Dendritic cell treated with granulocyte-macrophage colony-stimulating factor and Interleukin-4, amounts not matched to agents 40 ng/mL and 50 ng/mL, for 4 days (primary cell): Measurements from ENCODE around the gene YTHDC2.
"Not testable (repeated sequence)": the region's sequence is repeated elsewhere in the genome, so short reads cannot be mapped to it uniquely, and the experiment has no call there.

ENCODE experiments used
- H3K27ac Mint-ChIP-seq: one replicate; pipeline ENCODE4 v1.8.0; 2022; ENCODE audit warnings: mild to moderate bottlenecking, mixed read lengths
- H3K27me3 Mint-ChIP-seq: one replicate; pipeline ENCODE4 v1.8.0; 2022; ENCODE audit warnings: mild to moderate bottlenecking, mixed read lengths
- H3K36me3 Mint-ChIP-seq: one replicate; pipeline ENCODE4 v1.8.0; 2022; ENCODE audit warnings: low read depth, mixed read lengths
- H3K4me1 Mint-ChIP-seq: one replicate; pipeline ENCODE4 v1.8.0; 2022; ENCODE audit warnings: low read depth, mixed read lengths
- H3K4me3 Mint-ChIP-seq: one replicate; pipeline ENCODE4 v1.8.0; 2022; ENCODE audit warnings: mild to moderate bottlenecking, moderate library complexity, mixed read lengths
- H3K9me3 Mint-ChIP-seq: one replicate; pipeline ENCODE4 v1.8.0; 2022; ENCODE audit warnings: mixed read lengths
- intact Hi-C: fragments of 100-400 bp; cut with micrococcal nuclease; formaldehyde crosslinking; loops from one replicate; pipeline ENCODE4 v1.15.0; 2022

Gene YTHDC2

DNA sequence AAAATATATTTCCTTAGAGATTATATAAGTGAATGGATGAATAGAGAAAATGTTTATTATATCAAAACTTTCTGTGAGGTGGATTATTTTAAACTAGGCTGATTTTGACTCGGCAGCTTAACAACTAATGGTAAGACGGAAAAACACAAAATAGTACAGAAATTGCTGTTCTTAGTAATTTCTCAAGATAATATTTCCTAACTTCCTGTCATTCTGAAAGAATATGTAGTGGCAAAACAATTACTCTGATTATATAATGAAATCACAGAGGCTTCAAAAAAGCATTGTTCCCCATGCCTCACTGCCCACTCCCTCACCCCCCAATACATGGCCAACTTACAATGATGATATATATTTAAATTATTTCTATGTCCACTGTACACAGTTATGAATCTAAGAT lies 85.4 kb downstream of the YTHDC2 start:
- intact Hi-C loops: no loop called here
- Mint-ChIP-seq H3K27ac (no peak overlapping the region), H3K4me1 (no peaks in the 10 kb centered on the region), H3K4me3 (no peak overlapping the region), H3K27me3 (peaks cover 19% of the 10 kb centered on the region), H3K9me3 (no peaks in the 10 kb centered on the region), H3K36me3 (peaks cover 25% of the 10 kb centered on the region)

- H3K36me3 Mint-ChIP-seq: peaks cover 17% of the 10 kb centered on the region
- peaks cover 24% of the 10 kb centered on the region for H3K27me3 Mint-ChIP-seq
- H3K4me3 Mint-ChIP-seq: no peak overlapping the region
- H3K4me1 Mint-ChIP-seq: no peaks in the 10 kb centered on the region
- intact Hi-C loops: loop anchor here (10.0 kb wide), 2 partner anchors 1046 to 1426 kb away; no protein-coding TSS in a partner anchor
- no peak overlapping the region for H3K27ac Mint-ChIP-seq
- no peaks in the 10 kb centered on the region for H3K9me3 Mint-ChIP-seq
Measured at GRCh38 chr5:113600255-113600905, 86.9 kb downstream of the YTHDC2 start.

- intact Hi-C loops: loop anchor here (10.0 kb wide), 2 partner anchors 1047 to 1427 kb away; no protein-coding TSS in a partner anchor
- Mint-ChIP-seq H3K27ac (no peak overlapping the region), H3K27me3 (peaks cover 31% of the 10 kb centered on the region), H3K4me1 (no peaks in the 10 kb centered on the region), H3K4me3 (no peak overlapping the region), H3K36me3 (peaks cover 12% of the 10 kb centered on the region), H3K9me3 (no peaks in the 10 kb centered on the region)
Measured at GRCh38 chr5:113601423-113601822, 87.9 kb downstream of the YTHDC2 start.

DNA sequence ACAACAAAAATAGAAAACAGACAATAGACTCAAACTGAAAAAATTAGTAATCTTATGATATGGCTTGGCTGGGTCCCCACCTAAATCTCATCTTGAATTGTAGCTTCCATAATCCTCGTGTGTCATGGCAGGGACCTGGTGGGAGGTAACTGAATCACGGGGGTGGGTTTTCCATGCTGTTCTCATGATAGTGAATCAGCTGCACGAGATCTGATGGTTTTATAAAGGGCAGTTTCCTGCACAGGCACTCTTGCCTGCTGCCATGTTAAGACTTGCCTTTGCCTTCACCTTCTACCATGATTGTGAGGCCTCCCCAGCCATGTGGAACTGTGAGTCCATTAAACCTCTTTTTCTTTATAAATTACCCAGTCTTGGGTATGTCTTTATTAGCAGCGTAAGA lies 89.8 kb downstream of the YTHDC2 start:
- H3K4me3 Mint-ChIP-seq, H3K9me3 Mint-ChIP-seq, H3K27ac Mint-ChIP-seq, H3K4me1 Mint-ChIP-seq, H3K36me3 Mint-ChIP-seq: not testable (repeated sequence)
- H3K27me3 Mint-ChIP-seq: peaks cover 32% of the 10 kb centered on the region
- intact Hi-C loops: loop anchor here (10.0 kb wide), 2 partner anchors 1048 to 1428 kb away; no protein-coding TSS in a partner anchor

DNA sequence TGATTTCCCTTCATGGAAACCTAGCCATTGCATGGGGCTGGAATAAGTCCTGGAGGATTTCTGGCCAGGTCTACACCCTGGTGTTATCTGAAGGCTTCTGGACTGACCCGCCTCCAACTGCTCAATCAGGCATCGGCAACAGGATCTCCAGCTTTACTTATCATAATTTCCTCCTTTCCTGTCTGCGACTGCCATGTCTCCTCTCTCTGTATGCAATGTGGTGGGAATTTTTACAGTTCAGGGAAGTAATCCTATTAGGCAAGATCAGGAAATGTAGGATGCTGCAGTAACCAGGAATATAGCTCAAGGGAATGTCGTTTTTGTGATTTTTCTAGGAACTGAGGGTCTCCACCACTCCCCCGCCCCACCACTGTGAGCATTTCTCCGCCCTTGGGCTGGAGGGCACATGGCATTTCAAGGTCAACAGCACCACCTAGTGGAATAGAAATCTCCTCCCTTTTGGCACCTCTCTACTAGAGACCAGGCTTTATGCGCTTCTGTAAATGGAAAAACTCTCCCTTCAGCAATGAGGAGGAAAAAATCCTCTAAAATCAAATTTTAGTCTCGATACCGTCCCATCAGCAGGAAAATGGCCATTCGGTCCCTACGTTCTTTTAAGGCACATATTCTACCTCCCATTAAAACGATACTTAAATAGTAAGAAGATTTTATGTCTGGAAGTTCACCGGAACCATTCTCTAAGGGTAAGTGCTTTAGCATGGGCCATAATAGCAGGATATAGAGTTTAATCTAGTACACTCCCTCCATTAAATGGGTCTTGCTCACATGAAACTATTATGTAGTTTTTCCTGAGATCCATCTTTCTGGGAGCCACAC lies 93.0 kb downstream of the YTHDC2 start:
- H3K27me3 Mint-ChIP-seq: peaks cover 24% of the 10 kb centered on the region
- no peak overlapping the region for H3K27ac Mint-ChIP-seq
- intact Hi-C loops: loop anchor here (1.0 to 10.0 kb wide), 3 partner anchors 227 to 1432 kb away; no protein-coding TSS in a partner anchor
- no peaks in the 10 kb centered on the region for H3K36me3 Mint-ChIP-seq
- H3K4me3 Mint-ChIP-seq: no peak overlapping the region
- peaks cover 8% of the 10 kb centered on the region for H3K4me1 Mint-ChIP-seq
- no peaks in the 10 kb centered on the region for H3K9me3 Mint-ChIP-seq

GRCh38 chr5:113607361-113607760 lies 93.9 kb downstream of the YTHDC2 start:
- no peaks in the 10 kb centered on the region for H3K36me3 Mint-ChIP-seq
- intact Hi-C loops: loop anchor here (10.0 kb wide), 2 partner anchors 1053 to 1433 kb away; no protein-coding TSS in a partner anchor
- peaks cover 23% of the 10 kb centered on the region for H3K27me3 Mint-ChIP-seq
- no peak overlapping the region for H3K4me3 Mint-ChIP-seq
- H3K27ac Mint-ChIP-seq: no peak overlapping the region
- H3K9me3 Mint-ChIP-seq: no peaks in the 10 kb centered on the region
- peaks cover 8% of the 10 kb centered on the region for H3K4me1 Mint-ChIP-seq

- Mint-ChIP-seq H3K4me1 (peaks cover 8% of the 10 kb centered on the region), H3K4me3 (no peak overlapping the region), H3K27ac (no peak overlapping the region), H3K36me3 (no peaks in the 10 kb centered on the region), H3K27me3 (peaks cover 19% of the 10 kb centered on the region), H3K9me3 (no peaks in the 10 kb centered on the region)
- intact Hi-C loops: loop anchor here (10.0 kb wide), 2 partner anchors 1053 to 1433 kb away; no protein-coding TSS in a partner anchor
Measured at GRCh38 chr5:113608113-113608596, 94.7 kb downstream of the YTHDC2 start.

DNA sequence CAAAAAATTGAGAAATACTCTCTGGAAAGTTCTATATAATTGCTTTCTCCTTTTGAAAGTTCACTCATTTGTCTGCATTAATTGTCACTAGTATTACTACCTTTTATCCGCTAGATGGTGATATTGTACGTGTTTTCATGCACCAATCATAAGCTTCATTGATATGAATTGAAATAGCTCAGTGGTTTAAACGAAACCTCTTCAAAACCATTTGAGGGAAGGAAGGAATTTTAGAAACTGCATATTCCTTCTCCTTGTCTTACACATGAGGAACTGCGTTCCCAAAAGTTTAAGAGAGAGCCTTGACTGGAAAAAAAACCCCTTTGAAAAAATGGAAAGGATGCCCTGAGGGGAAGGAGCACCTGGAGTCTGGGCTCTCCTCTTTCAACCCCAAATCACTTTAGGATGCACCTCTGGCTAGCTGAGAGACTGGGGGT lies 98.6 kb downstream of the YTHDC2 start:
- intact Hi-C loops: loop anchor here (1.0 to 10.0 kb wide), 4 partner anchors 52 to 1635 kb away; no protein-coding TSS in a partner anchor
- H3K4me1 Mint-ChIP-seq: peaks cover 8% of the 10 kb centered on the region
- no peak overlapping the region for H3K27ac Mint-ChIP-seq
- H3K4me3 Mint-ChIP-seq: no peak overlapping the region
- H3K9me3 Mint-ChIP-seq: no peaks in the 10 kb centered on the region
- H3K36me3 Mint-ChIP-seq: no peaks in the 10 kb centered on the region
- H3K27me3 Mint-ChIP-seq: peaks cover 8% of the 10 kb centered on the region

DNA sequence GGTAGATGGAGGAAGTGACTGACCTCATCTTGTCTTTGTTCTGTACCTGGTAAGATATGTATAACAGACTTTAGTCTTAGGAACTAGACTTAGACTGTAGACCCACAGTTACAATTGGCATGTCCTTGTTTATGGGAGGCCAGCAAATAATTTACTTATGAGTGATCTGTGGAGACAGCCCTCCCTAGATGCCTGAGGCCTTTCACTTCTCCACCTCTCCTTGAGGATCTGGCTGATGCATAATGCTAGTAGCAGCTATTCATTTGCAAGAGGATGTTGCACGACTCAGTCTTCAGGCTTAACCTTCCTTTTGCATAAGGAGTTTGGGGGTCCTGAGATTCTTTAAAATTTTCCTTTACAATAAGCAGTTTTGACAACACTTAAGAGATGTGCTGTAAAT lies 100.7 kb downstream of the YTHDC2 start:
- H3K4me3 Mint-ChIP-seq: no peak overlapping the region
- peaks cover 8% of the 10 kb centered on the region for H3K27me3 Mint-ChIP-seq
- intact Hi-C loops: loop anchor here (5.0 to 10.0 kb wide), 2 partner anchors 1451 to 1633 kb away; no protein-coding TSS in a partner anchor
- H3K36me3 Mint-ChIP-seq: no peaks in the 10 kb centered on the region
- no peaks in the 10 kb centered on the region for H3K4me1 Mint-ChIP-seq
- no peaks in the 10 kb centered on the region for H3K9me3 Mint-ChIP-seq
- no peak overlapping the region for H3K27ac Mint-ChIP-seq

DNA sequence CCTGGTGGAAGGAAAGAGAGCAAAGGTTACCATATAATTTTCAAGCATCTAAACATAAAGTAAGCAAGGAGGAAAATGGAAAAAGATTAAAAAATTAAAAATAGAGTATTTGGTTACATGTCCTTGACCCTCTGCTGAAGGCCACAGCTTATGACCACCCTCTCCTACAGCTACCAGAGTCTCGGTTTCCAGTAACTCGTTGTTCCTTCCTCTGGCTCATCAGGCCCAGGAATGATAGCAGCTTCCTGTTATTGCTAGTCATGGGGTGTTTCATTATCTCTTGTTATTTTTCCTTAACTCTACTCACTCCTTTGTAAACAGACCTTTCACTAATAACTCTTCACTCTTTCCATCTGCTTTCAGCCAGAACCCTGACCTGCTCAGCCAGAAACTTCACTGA lies 102.2 kb downstream of the YTHDC2 start:
- intact Hi-C loops: loop anchor here (10.0 kb wide), 1 partner anchor 1449 kb away; no protein-coding TSS in a partner anchor
- Mint-ChIP-seq H3K27ac (no peak overlapping the region), H3K4me3 (no peak overlapping the region), H3K4me1 (no peaks in the 10 kb centered on the region), H3K9me3 (no peaks in the 10 kb centered on the region), H3K27me3 (peaks cover 8% of the 10 kb centered on the region), H3K36me3 (no peaks in the 10 kb centered on the region)

DNA sequence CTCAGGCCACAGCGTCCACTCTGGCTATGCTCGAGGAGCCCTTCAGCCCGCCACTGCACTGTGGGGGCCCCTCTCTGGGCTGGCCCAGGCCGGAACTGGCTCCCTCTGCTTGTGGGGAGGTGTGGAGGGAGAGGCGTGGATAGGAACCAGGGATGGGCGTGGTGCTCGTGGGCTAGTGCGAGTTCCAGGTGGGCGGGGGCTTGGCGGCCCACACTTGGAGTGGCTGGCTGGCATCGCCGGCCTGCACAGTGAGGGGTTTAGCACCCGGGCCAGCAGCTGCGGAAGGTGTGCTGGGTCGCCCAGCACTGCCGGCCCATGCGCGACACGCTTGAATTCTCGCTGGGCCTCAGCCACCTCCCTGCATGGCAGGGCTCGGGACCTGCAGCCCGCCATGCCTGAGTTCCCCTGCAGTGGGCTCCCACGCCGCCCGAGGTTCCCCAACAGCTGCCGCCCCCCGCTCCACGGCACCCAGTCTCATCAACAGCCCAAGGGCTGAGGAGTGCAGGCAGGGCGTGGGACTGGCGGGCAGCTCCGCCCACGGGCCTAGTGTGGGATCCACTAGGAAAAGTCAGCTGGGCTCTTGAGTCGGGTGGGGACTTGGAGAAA lies 103.8 kb downstream of the YTHDC2 start:
- Mint-ChIP-seq H3K27ac (no peak overlapping the region), H3K4me1 (no peaks in the 10 kb centered on the region), H3K4me3 (no peak overlapping the region), H3K27me3 (peaks cover 8% of the 10 kb centered on the region), H3K9me3 (no peaks in the 10 kb centered on the region), H3K36me3 (no peaks in the 10 kb centered on the region)
- intact Hi-C loops: loop anchor here (10.0 kb wide), 1 partner anchor 1448 kb away; no protein-coding TSS in a partner anchor

DNA sequence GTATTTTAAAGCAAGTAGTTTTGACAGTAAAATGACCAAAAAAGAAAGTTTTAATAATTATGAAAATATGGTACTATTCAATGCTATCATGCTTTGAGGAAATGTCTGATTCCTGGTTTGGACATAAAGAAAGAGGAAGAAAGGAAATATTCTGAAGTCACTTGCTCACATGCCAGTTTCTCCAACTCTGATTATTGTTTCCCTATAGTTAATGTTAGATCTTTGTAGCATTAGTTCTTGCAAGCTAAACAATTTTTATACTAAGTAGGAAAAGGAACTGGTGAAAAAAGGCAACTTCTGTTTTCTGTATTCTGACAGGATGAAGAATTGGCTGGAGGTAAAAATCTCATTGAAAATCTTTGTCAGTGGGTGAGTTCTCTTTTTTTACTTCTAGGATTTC lies 119.5 kb downstream of the YTHDC2 start:
- intact Hi-C loops: no loop called here
- Mint-ChIP-seq H3K9me3 (no peaks in the 10 kb centered on the region), H3K4me3 (no peak overlapping the region), H3K36me3 (no peaks in the 10 kb centered on the region), H3K27ac (no peak overlapping the region), H3K27me3 (no peaks in the 10 kb centered on the region), H3K4me1 (peaks cover 7% of the 10 kb centered on the region)

- Mint-ChIP-seq H3K36me3 (no peaks in the 10 kb centered on the region), H3K27ac (no peak overlapping the region), H3K9me3 (no peaks in the 10 kb centered on the region), H3K4me3 (no peak overlapping the region), H3K4me1 (peaks cover 7% of the 10 kb centered on the region), H3K27me3 (no peaks in the 10 kb centered on the region)
- intact Hi-C loops: no loop called here
Measured at GRCh38 chr5:113634957-113635356, 121.5 kb downstream of the YTHDC2 start.
